PFSK-1 (cell line): Measurements from ENCODE around the gene TBPL1.

Experiments used
- FOXP2 ChIP-seq: optimal IDR thresholded peaks from 2 replicates; pipeline ENCODE3; 2011; ENCODE audit warnings: borderline replicate concordance, control low read depth, inconsistent platforms; ENCODE audit not compliant: insufficient read depth; ENCODE audit errors: extremely low read length, extremely low read depth
- POLR2AphosphoS5 ChIP-seq: IDR thresholded peaks from 2 replicates; pipeline ENCODE4 v1.6.1; 2012; ENCODE audit warnings: low read depth, mild to moderate bottlenecking, control low read depth, low read length, moderate library complexity
- SIN3A ChIP-seq: IDR thresholded peaks from 2 replicates; pipeline ENCODE4 v1.6.1; 2012; ENCODE audit warnings: mild to moderate bottlenecking, low read length, moderate library complexity, borderline replicate concordance; ENCODE audit not compliant: insufficient read depth
- TAF1 ChIP-seq: IDR thresholded peaks from 2 replicates; pipeline ENCODE4 v1.6.1; 2012; ENCODE audit warnings: low read length, control low read depth, borderline replicate concordance; ENCODE audit not compliant: insufficient read depth
- TF ChIP-seq, protein P1 (sequence below), 2 experiments: IDR thresholded peaks; 2 replicates each; pipeline versions ENCODE4 v1.6.1 to v1.8.0; 2011 to 2012; ENCODE audit warnings: low read depth in 2 of 2, low read length in 2 of 2, control low read depth in 1 of 2, inconsistent platforms in 1 of 2, mild to moderate bottlenecking in 1 of 2, moderate library complexity in 1 of 2; ENCODE audit not compliant: insufficient read depth in 1 of 2

- TF ChIP-seq FOXP2 (no peak), TAF1 (no peak), POLR2AphosphoS5 (no peak), SIN3A (no peak)
- TF ChIP-seq, protein P1, sequence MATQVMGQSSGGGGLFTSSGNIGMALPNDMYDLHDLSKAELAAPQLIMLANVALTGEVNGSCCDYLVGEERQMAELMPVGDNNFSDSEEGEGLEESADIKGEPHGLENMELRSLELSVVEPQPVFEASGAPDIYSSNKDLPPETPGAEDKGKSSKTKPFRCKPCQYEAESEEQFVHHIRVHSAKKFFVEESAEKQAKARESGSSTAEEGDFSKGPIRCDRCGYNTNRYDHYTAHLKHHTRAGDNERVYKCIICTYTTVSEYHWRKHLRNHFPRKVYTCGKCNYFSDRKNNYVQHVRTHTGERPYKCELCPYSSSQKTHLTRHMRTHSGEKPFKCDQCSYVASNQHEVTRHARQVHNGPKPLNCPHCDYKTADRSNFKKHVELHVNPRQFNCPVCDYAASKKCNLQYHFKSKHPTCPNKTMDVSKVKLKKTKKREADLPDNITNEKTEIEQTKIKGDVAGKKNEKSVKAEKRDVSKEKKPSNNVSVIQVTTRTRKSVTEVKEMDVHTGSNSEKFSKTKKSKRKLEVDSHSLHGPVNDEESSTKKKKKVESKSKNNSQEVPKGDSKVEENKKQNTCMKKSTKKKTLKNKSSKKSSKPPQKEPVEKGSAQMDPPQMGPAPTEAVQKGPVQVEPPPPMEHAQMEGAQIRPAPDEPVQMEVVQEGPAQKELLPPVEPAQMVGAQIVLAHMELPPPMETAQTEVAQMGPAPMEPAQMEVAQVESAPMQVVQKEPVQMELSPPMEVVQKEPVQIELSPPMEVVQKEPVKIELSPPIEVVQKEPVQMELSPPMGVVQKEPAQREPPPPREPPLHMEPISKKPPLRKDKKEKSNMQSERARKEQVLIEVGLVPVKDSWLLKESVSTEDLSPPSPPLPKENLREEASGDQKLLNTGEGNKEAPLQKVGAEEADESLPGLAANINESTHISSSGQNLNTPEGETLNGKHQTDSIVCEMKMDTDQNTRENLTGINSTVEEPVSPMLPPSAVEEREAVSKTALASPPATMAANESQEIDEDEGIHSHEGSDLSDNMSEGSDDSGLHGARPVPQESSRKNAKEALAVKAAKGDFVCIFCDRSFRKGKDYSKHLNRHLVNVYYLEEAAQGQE (IDR thresholded peaks at IDR 0.05; ENCODE audit: insufficient read depth in 1 of 2, low read depth in 2 of 2, low read length in 2 of 2): no peak
These were observed 13.8 kb downstream of the TBPL1 start for GRCh38 chr6:133966654-133967329.
